ENCODE results near the gene ZFAND2B.

DNA sequence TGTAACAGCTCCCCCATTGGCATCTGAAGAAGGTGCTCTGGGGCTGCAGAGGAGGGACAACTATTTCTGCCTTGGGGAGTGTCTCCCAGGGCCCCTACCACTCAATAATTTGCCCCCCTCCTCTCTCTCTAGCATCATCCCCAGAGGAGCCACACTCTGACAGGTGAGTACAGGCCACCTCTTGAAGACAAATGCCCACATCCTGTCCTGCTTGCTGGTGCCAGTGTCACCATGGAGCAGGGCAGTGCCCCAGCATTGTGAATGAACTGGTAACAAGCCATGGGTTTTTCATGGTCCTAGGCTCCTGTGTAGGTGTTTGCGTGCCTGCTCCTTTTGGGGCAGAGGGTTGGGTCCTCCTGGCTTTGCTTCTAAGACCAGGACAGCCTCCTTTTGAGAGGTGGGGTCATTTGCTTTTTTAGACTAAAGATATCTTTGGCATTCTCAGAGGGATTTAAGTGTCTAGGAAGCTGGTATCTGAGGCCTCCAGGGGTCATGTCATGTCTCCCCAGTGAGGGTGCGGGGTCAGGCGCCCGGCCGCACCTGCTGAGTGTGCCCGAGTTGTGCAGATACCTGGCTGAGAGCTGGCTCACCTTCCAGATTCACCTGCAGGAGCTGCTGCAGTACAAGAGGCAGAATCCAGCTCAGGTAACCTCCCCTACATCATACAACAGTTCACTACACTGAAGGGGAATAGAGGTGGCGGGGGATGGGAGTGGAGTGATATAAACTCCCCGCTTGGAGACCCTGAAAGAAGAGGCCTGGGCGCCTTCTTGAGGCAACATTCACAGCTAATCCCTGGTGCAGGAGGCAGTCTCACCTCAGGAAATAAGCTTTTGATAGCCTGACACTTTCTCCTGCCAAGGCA, 26.7 kb upstream of the ZFAND2B start:
- TF ChIP-seq, protein P1, sequence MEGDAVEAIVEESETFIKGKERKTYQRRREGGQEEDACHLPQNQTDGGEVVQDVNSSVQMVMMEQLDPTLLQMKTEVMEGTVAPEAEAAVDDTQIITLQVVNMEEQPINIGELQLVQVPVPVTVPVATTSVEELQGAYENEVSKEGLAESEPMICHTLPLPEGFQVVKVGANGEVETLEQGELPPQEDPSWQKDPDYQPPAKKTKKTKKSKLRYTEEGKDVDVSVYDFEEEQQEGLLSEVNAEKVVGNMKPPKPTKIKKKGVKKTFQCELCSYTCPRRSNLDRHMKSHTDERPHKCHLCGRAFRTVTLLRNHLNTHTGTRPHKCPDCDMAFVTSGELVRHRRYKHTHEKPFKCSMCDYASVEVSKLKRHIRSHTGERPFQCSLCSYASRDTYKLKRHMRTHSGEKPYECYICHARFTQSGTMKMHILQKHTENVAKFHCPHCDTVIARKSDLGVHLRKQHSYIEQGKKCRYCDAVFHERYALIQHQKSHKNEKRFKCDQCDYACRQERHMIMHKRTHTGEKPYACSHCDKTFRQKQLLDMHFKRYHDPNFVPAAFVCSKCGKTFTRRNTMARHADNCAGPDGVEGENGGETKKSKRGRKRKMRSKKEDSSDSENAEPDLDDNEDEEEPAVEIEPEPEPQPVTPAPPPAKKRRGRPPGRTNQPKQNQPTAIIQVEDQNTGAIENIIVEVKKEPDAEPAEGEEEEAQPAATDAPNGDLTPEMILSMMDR (IDR thresholded peaks at IDR 0.05 in 2 of 3, conservative IDR thresholded peaks at IDR 0.05 in 1 of 3; ENCODE audit: borderline replicate concordance in 1 of 3, insufficient read depth in 1 of 3, low read depth in 2 of 3, low read length in 2 of 3): no peak
- TF ChIP-seq CEBPB (IDR thresholded peaks at IDR 0.05; ENCODE audit: low read depth) (no peak), POLR2AphosphoS5 (IDR thresholded peaks at IDR 0.05; ENCODE audit: low read depth, low read length) (no peak), POLR2A (IDR thresholded peaks at IDR 0.05; ENCODE audit: borderline replicate concordance, extremely low read depth, insufficient read depth, insufficient read length) (no peak), RAD21 (IDR thresholded peaks at IDR 0.05; ENCODE audit: low read depth) (no peak)
- TF ChIP-seq, protein P2, sequence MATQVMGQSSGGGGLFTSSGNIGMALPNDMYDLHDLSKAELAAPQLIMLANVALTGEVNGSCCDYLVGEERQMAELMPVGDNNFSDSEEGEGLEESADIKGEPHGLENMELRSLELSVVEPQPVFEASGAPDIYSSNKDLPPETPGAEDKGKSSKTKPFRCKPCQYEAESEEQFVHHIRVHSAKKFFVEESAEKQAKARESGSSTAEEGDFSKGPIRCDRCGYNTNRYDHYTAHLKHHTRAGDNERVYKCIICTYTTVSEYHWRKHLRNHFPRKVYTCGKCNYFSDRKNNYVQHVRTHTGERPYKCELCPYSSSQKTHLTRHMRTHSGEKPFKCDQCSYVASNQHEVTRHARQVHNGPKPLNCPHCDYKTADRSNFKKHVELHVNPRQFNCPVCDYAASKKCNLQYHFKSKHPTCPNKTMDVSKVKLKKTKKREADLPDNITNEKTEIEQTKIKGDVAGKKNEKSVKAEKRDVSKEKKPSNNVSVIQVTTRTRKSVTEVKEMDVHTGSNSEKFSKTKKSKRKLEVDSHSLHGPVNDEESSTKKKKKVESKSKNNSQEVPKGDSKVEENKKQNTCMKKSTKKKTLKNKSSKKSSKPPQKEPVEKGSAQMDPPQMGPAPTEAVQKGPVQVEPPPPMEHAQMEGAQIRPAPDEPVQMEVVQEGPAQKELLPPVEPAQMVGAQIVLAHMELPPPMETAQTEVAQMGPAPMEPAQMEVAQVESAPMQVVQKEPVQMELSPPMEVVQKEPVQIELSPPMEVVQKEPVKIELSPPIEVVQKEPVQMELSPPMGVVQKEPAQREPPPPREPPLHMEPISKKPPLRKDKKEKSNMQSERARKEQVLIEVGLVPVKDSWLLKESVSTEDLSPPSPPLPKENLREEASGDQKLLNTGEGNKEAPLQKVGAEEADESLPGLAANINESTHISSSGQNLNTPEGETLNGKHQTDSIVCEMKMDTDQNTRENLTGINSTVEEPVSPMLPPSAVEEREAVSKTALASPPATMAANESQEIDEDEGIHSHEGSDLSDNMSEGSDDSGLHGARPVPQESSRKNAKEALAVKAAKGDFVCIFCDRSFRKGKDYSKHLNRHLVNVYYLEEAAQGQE (IDR thresholded peaks at IDR 0.05; ENCODE audit: low read depth): no peak
